ENCODE results near the gene PTPN21.

PTPN21 gene

DNA sequence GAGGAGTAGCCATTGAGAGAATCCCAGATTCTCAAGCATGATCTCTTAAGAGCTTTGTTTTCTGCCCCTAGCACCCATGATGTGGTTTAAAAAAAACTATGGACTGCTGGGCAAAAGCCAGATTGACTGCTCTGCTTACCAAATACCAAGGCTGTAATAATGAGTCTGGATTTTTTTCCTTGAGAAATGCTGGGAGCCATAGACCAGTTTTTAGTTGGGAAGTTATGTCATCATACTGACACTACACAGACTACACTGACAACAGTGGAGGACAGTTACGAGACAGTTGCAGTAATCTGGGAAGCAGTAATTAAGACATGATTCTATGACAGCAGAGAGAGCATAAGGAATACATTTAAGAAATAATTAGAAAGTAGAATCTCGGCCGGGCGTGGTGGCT lies 133.5 kb downstream of the PTPN21 start:
- no peaks in the 10 kb centered on the region for H3K9me3 ChIP-seq (ENCODE audit: control insufficient read depth, insufficient read depth, low read depth, low read length)
- TF ChIP-seq ZNF544 (tag by site-specific recombination; IDR thresholded peaks at IDR 0.05) (no peak), ZFHX2 (tag by site-specific recombination; conservative IDR thresholded peaks at IDR 0.05) (no peak), ZNF132 (tag by site-specific recombination; IDR thresholded peaks at IDR 0.05; ENCODE audit: borderline replicate concordance) (no peak), ZEB2 (tag by site-specific recombination; IDR thresholded peaks at IDR 0.05) (no peak), ZFP3 (tag by site-specific recombination; IDR thresholded peaks at IDR 0.05; ENCODE audit: low read depth) (no peak), ZNF112 (tag by site-specific recombination; IDR thresholded peaks at IDR 0.05) (no peak), MEIS1 (CRISPR knock-in tag; IDR thresholded peaks at IDR 0.05; ENCODE audit: borderline replicate concordance) (no peak), IKZF3 (tag by site-specific recombination; IDR thresholded peaks at IDR 0.05) (no peak), ZNF221 (tag by site-specific recombination; IDR thresholded peaks at IDR 0.05; ENCODE audit: borderline replicate concordance) (no peak)
- H3K4me1 ChIP-seq (ENCODE audit: control insufficient read depth, insufficient read depth, low read length): no peaks in the 10 kb centered on the region
- peaks cover 4 to 17% of the 10 kb centered on the region in 2 experiments for H3K36me3 ChIP-seq (ENCODE audit: control insufficient read depth in 2 of 2, insufficient read depth in 1 of 2, low read length in 2 of 2)
- ChIA-PET CTCF (interaction anchor here (0.6 kb wide), 1 partner anchor 43 kb away, joined by 6 read pairs; no protein-coding TSS in a partner anchor), POLR2A (no interaction called here)
- H3K27ac ChIP-seq (ENCODE audit: extremely low read depth, low read depth, low read length): no peak overlapping the region
- H3K4me3 ChIP-seq (ENCODE audit: low read depth, low read length): no peak overlapping the region

- CTCF ChIA-PET: no interaction called here
- POLR2A ChIA-PET: no interaction called here
- TF ChIP-seq HOXC10 (CRISPR knock-in tag; IDR thresholded peaks at IDR 0.05) (no peak), ZNF670 (tag by site-specific recombination; IDR thresholded peaks at IDR 0.05; ENCODE audit: low read depth) (no peak), ZNF548 (tag by site-specific recombination; IDR thresholded peaks at IDR 0.05) (no peak), BCL11B (tag by site-specific recombination; IDR thresholded peaks at IDR 0.05; ENCODE audit: low read depth) (no peak), ZNF692 (tag by site-specific recombination; IDR thresholded peaks at IDR 0.05) (no peak), ZNF211 (tag by site-specific recombination; IDR thresholded peaks at IDR 0.05; ENCODE audit: low read depth) (no peak), ZNF707 (tag by site-specific recombination; IDR thresholded peaks at IDR 0.05) (no peak), ZNF341 (tag by site-specific recombination; IDR thresholded peaks at IDR 0.05; ENCODE audit: low read depth) (no peak), KLF9 (tag by site-specific recombination; IDR thresholded peaks at IDR 0.05; ENCODE audit: low read depth) (no peak), MYNN (tag by site-specific recombination; IDR thresholded peaks at IDR 0.05; ENCODE audit: borderline replicate concordance) (no peak), ZNF777 (tag by site-specific recombination; IDR thresholded peaks at IDR 0.05; ENCODE audit: borderline replicate concordance) (no peak), MEIS1 (CRISPR knock-in tag; IDR thresholded peaks at IDR 0.05; ENCODE audit: borderline replicate concordance) (no peak), PRDM2 (tag by site-specific recombination; IDR thresholded peaks at IDR 0.05; ENCODE audit: borderline replicate concordance) (no peak), ZNF146 (tag by site-specific recombination; IDR thresholded peaks at IDR 0.05) (no peak), ZNF561 (tag by site-specific recombination; IDR thresholded peaks at IDR 0.05; ENCODE audit: borderline replicate concordance) (no peak), ZNF423 (tag by site-specific recombination; IDR thresholded peaks at IDR 0.05) (no peak)
- Histone ChIP-seq H3K27ac (ENCODE audit: extremely low read depth, low read depth, low read length) (no peak overlapping the region), H3K36me3 (ENCODE audit: control insufficient read depth in 2 of 2, insufficient read depth in 1 of 2, low read length in 2 of 2) (peaks cover 4 to 17% of the 10 kb centered on the region in 2 experiments), H3K4me1 (ENCODE audit: control insufficient read depth, insufficient read depth, low read length) (no peaks in the 10 kb centered on the region), H3K9me3 (ENCODE audit: control insufficient read depth, insufficient read depth, low read depth, low read length) (no peaks in the 10 kb centered on the region), H3K4me3 (ENCODE audit: low read depth, low read length) (no peak overlapping the region)
Observed at GRCh38 chr14:88420187-88420586, 134.6 kb downstream of the PTPN21 start.
